Duodenal mucosa (tissue), 2 donors: ENCODE results near the gene NOP53.
A peak's percentile ranks its signal among the peaks of the same experiment; 100 is the strongest.

Experiments
- H3K27ac ChIP-seq: one replicate; pipeline ENCODE4 v1.7.0; 2013; ENCODE audit warnings: low read depth, low read length
- H3K27me3 ChIP-seq, 2 donors: one replicate each; pipeline ENCODE4 v1.7.0; 2013; ENCODE audit warnings: low read length in 2 of 2, control low read depth in 1 of 2; ENCODE audit not compliant: insufficient read depth in 2 of 2, control insufficient read depth in 1 of 2
- H3K36me3 ChIP-seq, 2 donors: one replicate each; pipeline ENCODE4 v1.7.0; 2013; ENCODE audit warnings: low read length in 2 of 2, control low read depth in 1 of 2; ENCODE audit not compliant: insufficient read depth in 2 of 2, control insufficient read depth in 1 of 2
- H3K4me1 ChIP-seq, 2 donors: one replicate each; pipeline ENCODE4 v1.7.0; 2013; ENCODE audit warnings: low read length in 2 of 2, control low read depth in 1 of 2; ENCODE audit not compliant: insufficient read depth in 2 of 2, control insufficient read depth in 1 of 2
- H3K4me3 ChIP-seq, 2 donors: one replicate each; pipeline ENCODE4 v1.7.0; 2013; ENCODE audit warnings: low read length in 2 of 2, low read depth in 1 of 2
- H3K9ac ChIP-seq, 2 donors: one replicate each; pipeline ENCODE4 v1.7.0; 2013; ENCODE audit warnings: low read length in 2 of 2, low read depth in 1 of 2
- H3K9me3 ChIP-seq, 2 donors: one replicate each; pipeline ENCODE4 v1.7.0; 2013; ENCODE audit warnings: low read length in 2 of 2, control low read depth in 1 of 2; ENCODE audit not compliant: control insufficient read depth in 1 of 2

The NOP53 gene

GRCh38 chr19:47754206-47755064 lies 9.1 kb downstream of the NOP53 start:
- Histone ChIP-seq H3K36me3 (peaks cover 52 to 81% of the 10 kb centered on the region in 2 donors), H3K27me3 (no peaks in the 10 kb centered on the region), H3K27ac (no peak overlapping the region), H3K9ac (no peak overlapping the region), H3K4me1 (peaks cover 16 to 19% of the 10 kb centered on the region in 2 donors), H3K4me3 (no peak overlapping the region), H3K9me3 (no peaks in the 10 kb centered on the region)

GRCh38 chr19:47755065-47755761 lies 9.9 kb downstream of the NOP53 start:
- no peaks in the 10 kb centered on the region for H3K27me3 ChIP-seq
- H3K4me3 ChIP-seq = no peak overlapping the region
- no peak overlapping the region for H3K27ac ChIP-seq
- H3K4me1 ChIP-seq = peaks cover 16 to 19% of the 10 kb centered on the region in 2 donors
- H3K36me3 ChIP-seq = peaks cover 48 to 73% of the 10 kb centered on the region in 2 donors
- H3K9me3 ChIP-seq = no peaks in the 10 kb centered on the region
- no peak overlapping the region for H3K9ac ChIP-seq

- Histone ChIP-seq H3K27me3 (no peaks in the 10 kb centered on the region), H3K4me3 (no peak overlapping the region), H3K4me1 (peaks cover 16 to 19% of the 10 kb centered on the region in 2 donors), H3K9me3 (no peaks in the 10 kb centered on the region), H3K36me3 (peaks cover 40 to 66% of the 10 kb centered on the region in 2 donors), H3K27ac (no peak overlapping the region), H3K9ac (no peak overlapping the region)
These were observed 10.6 kb downstream of the NOP53 start for GRCh38 chr19:47755762-47756626.

- Histone ChIP-seq H3K36me3 (peaks cover 35 to 60% of the 10 kb centered on the region in 2 donors), H3K27me3 (no peaks in the 10 kb centered on the region), H3K4me3 (no peak overlapping the region), H3K9ac (peak overlapping the region; percentile 55 to 57), H3K9me3 (no peaks in the 10 kb centered on the region), H3K4me1 (peaks cover 16 to 19% of the 10 kb centered on the region in 2 donors), H3K27ac (peak overlapping the region; percentile 88)
These were observed 11.2 kb downstream of the NOP53 start for GRCh38 chr19:47756627-47756929.

- H3K27ac ChIP-seq = peak overlapping the region; percentile 88
These were observed 11.7 kb downstream of the NOP53 start for GRCh38 chr19:47756953-47757608.

GRCh38 chr19:47757617-47758442 lies 12.5 kb downstream of the NOP53 start:
- no peaks in the 10 kb centered on the region for H3K9me3 ChIP-seq
- H3K36me3 ChIP-seq = peaks cover 25 to 49% of the 10 kb centered on the region in 2 donors
- peak overlapping the region; percentile 88 for H3K27ac ChIP-seq
- H3K4me3 ChIP-seq = peak overlapping the region in 1 of 2 donors; percentile 0
- peaks cover 16 to 19% of the 10 kb centered on the region in 2 donors for H3K4me1 ChIP-seq
- H3K27me3 ChIP-seq = no peaks in the 10 kb centered on the region
- H3K9ac ChIP-seq = peak overlapping the region; percentile 55 to 60

More at GRCh38 chr19:47756953-47757608, 11.7 kb downstream of the NOP53 start:
- H3K4me1 ChIP-seq = peaks cover 16 to 19% of the 10 kb centered on the region in 2 donors
- no peaks in the 10 kb centered on the region for H3K27me3 ChIP-seq
- H3K4me3 ChIP-seq = peak overlapping the region in 1 of 2 donors; percentile 0
- no peaks in the 10 kb centered on the region for H3K9me3 ChIP-seq
- peak overlapping the region; percentile 55 to 57 for H3K9ac ChIP-seq
- H3K36me3 ChIP-seq = peaks cover 33 to 56% of the 10 kb centered on the region in 2 donors

- Histone ChIP-seq H3K4me1 (peaks cover 16 to 19% of the 10 kb centered on the region in 2 donors), H3K9ac (no peak overlapping the region), H3K4me3 (no peak overlapping the region), H3K27ac (peak overlapping the region; percentile 49), H3K27me3 (no peaks in the 10 kb centered on the region), H3K9me3 (no peaks in the 10 kb centered on the region), H3K36me3 (peaks cover 19 to 43% of the 10 kb centered on the region in 2 donors)
These were observed 13.1 kb downstream of the NOP53 start for GRCh38 chr19:47758443-47758804.

GRCh38 chr19:47760632-47760999 lies 15.3 kb downstream of the NOP53 start:
- H3K9me3 ChIP-seq = no peaks in the 10 kb centered on the region

GRCh38 chr19:47761566-47761965 lies 16.2 kb downstream of the NOP53 start:
- peaks cover 6 to 15% of the 10 kb centered on the region in 2 donors for H3K36me3 ChIP-seq
- no peaks in the 10 kb centered on the region for H3K27me3 ChIP-seq
- no peak overlapping the region for H3K4me3 ChIP-seq
- no peak overlapping the region for H3K9ac ChIP-seq
- H3K27ac ChIP-seq = no peak overlapping the region
- H3K4me1 ChIP-seq = peaks cover 16 to 18% of the 10 kb centered on the region in 2 donors
- H3K9me3 ChIP-seq = no peaks in the 10 kb centered on the region

More at GRCh38 chr19:47760632-47760999, 15.3 kb downstream of the NOP53 start:
- Histone ChIP-seq H3K4me3 (no peak overlapping the region), H3K9ac (no peak overlapping the region), H3K27me3 (no peaks in the 10 kb centered on the region), H3K4me1 (peaks cover 16 to 19% of the 10 kb centered on the region in 2 donors), H3K36me3 (peaks cover 13 to 24% of the 10 kb centered on the region in 2 donors), H3K27ac (no peak overlapping the region)
